Activated CD8-positive, alpha-beta T cell treated with anti-CD3 and anti-CD28 coated beads for 36 hours (primary cell): Measurements from ENCODE around the gene SLC22A23. TPM values are rescaled to one million over a fixed set of nuclear protein-coding genes. Genes with fewer than 3 reads are reported as not detected.
A peak's percentile ranks its signal among the peaks of the same experiment; 100 is the strongest.

ENCODE experiments used
- ATAC-seq: fragments of 200-7000 bp; cut with Tn5 transposase; one replicate; pipeline ENCODE4 v1.10.0; 2021; ENCODE audit warnings: mild to moderate bottlenecking, moderate library complexity
- CTCF ChIA-PET: fragments of 350-600 bp; sonication (Branson Sonifier 250); formaldehyde crosslinking; loops from one replicate; lab custom pipeline; 2021; ENCODE audit warnings: antibody characterized with exemption; lab: Charles Lee
- POLR2A ChIA-PET: fragments of 350-600 bp; sonication (Branson Sonifier 250); formaldehyde crosslinking; loops from one replicate; lab custom pipeline; 2021; ENCODE audit warnings: antibody characterized with exemption; lab: Charles Lee
- DNase-seq: peaks from one replicate; pipeline ENCODE4 v3.0.0-alpha.2; 2020
- H3K27ac Mint-ChIP-seq: one replicate; pipeline ENCODE4 v1.8.0; 2021; ENCODE audit warnings: mild to moderate bottlenecking, mixed read lengths
- H3K27me3 Mint-ChIP-seq: one replicate; pipeline ENCODE4 v1.8.0; 2021; ENCODE audit warnings: mixed read lengths
- H3K36me3 Mint-ChIP-seq: one replicate; pipeline ENCODE4 v1.8.0; 2021; ENCODE audit warnings: low read depth, mixed read lengths
- H3K4me1 Mint-ChIP-seq: one replicate; pipeline ENCODE4 v1.8.0; 2021; ENCODE audit warnings: low read depth, mixed read lengths
- H3K4me3 Mint-ChIP-seq: one replicate; pipeline ENCODE4 v1.8.0; 2021; ENCODE audit warnings: mild to moderate bottlenecking, moderate library complexity, mixed read lengths
- H3K9me3 Mint-ChIP-seq: one replicate; pipeline ENCODE4 v1.8.0; 2021; ENCODE audit warnings: mixed read lengths
- intact Hi-C: fragments of 100-400 bp; cut with micrococcal nuclease; formaldehyde crosslinking; loops from one replicate; pipeline ENCODE4 v1.10.0; 2022
- total RNA-seq, 2 experiments: library from RNA; stranded (reverse); gene quantifications; one replicate each; pipeline ENCODE4 v1.2.3, GENCODE V29; 2021
- TF ChIP-seq, protein P1 (sequence below): fragments of 200-600 bp; IDR thresholded peaks from one replicate; pipeline ENCODE4 v1.8.0; 2022; ENCODE audit warnings: antibody characterized with exemption, mild to moderate bottlenecking

SLC22A23 gene
- total RNA-seq, 2 experiments from 2014 or later, result 0.16 to 0.34 TPM

DNA sequence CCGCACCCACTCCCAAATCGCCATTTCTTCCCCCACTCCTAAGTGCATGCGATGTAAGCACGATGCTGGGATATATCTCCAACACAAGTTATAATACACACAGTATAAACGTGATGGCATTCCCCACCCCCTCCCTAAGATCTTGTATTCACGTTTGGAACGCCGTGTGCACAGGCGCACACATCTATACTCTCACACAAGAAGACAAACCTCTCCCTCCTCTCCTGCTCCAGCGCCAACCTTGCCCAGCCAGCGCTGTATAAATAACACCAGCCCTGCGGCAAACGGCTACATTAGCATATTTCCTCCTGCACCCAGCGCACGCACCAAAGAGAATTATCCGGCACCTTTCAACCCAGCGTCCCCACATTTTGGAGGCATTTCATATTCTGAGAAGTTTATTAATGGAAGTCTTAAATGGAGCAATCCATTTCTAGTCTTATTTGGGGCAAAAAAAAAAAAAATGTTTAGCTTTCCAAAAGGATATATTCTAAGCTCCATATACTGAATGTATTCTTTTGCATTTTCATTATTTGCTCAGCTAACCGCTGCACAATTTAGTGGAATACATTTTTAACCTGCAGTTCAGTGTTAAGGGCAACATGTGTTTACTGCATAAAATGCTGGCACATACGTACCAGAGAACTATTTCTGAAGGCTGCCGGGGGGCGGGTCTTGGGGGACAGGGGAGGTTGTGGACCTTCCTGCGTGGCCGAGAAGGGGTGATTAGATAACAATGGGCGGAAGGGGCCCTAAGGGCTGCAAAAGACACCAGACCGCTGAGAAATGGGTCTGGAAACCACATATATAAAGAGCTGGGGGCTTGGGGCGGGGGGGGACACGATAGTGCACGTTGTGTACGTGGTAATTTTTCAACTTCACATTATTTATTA, 1.1 kb upstream of the SLC22A23 start:
- Mint-ChIP-seq H3K4me1 (peaks cover 10% of the 10 kb centered on the region), H3K4me3 (peak overlapping the region; percentile 61), H3K36me3 (no peaks in the 10 kb centered on the region), H3K27me3 (peaks cover 25% of the 10 kb centered on the region), H3K9me3 (no peaks in the 10 kb centered on the region), H3K27ac (no peak overlapping the region)
- intact Hi-C loops, result loop anchor here (5.0 kb wide), 1 partner anchor 46 kb away; no protein-coding TSS in a partner anchor
- peak; percentile 32 for DNase-seq
- TF ChIP-seq, protein P1, sequence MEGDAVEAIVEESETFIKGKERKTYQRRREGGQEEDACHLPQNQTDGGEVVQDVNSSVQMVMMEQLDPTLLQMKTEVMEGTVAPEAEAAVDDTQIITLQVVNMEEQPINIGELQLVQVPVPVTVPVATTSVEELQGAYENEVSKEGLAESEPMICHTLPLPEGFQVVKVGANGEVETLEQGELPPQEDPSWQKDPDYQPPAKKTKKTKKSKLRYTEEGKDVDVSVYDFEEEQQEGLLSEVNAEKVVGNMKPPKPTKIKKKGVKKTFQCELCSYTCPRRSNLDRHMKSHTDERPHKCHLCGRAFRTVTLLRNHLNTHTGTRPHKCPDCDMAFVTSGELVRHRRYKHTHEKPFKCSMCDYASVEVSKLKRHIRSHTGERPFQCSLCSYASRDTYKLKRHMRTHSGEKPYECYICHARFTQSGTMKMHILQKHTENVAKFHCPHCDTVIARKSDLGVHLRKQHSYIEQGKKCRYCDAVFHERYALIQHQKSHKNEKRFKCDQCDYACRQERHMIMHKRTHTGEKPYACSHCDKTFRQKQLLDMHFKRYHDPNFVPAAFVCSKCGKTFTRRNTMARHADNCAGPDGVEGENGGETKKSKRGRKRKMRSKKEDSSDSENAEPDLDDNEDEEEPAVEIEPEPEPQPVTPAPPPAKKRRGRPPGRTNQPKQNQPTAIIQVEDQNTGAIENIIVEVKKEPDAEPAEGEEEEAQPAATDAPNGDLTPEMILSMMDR, result no peak
- ATAC-seq, result no peak
- CTCF ChIA-PET, result interaction anchor here (0.9 to 2.2 kb wide), 3 partner anchors 178 to 274 kb away, joined by 3 to 8 read pairs (median 4); no protein-coding TSS in a partner anchor
- POLR2A ChIA-PET, result interaction anchor here (0.6 kb wide), 2 partner anchors 10 to 175 kb away, joined by 3 to 4 read pairs; no protein-coding TSS in a partner anchor

DNA sequence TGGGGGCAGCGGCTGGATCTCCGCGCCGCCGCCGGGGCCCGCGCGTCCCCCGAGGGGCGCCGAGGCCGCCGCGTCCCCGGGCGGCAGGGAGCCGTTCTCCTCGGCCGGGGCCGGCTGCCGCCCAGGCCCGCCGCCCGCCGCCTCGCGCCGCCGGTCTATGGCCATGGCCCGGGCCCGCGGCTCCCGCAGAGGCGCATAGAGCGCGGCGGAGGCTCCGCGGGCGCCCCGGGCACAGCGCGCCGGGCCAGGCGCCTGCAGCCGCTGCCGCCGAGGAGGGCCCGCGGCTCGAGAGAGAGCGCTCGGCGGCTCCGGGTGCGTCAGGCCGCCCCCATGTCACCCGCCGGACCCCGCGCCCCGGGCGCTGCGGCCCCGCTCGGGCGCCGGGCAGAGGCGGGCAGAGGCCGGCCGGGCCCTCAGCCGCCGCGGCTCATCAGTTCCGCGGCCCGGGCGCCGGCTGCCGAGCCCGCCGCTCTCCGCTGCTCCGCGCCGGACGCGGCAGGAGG, 404 bp downstream of the SLC22A23 start:
- intact Hi-C loops, result loop anchor here (5.0 kb wide), 1 partner anchor 44 kb away; no protein-coding TSS in a partner anchor
- H3K9me3 Mint-ChIP-seq, result no peaks in the 10 kb centered on the region
- H3K27ac Mint-ChIP-seq, result no peak overlapping the region
- ATAC-seq (peak; percentile 34), DNase-seq (no peak)
- CTCF ChIA-PET, result interaction anchor here (0.6 to 0.8 kb wide), 2 partner anchors 11 to 177 kb away, joined by 3 read pairs; no protein-coding TSS in a partner anchor
- TF ChIP-seq, protein P1, result no peak
- peaks cover 27% of the 10 kb centered on the region for H3K27me3 Mint-ChIP-seq
- no peaks in the 10 kb centered on the region for H3K36me3 Mint-ChIP-seq
- POLR2A ChIA-PET, result no interaction called here
- peaks cover 5% of the 10 kb centered on the region for H3K4me1 Mint-ChIP-seq
- H3K4me3 Mint-ChIP-seq, result no peak overlapping the region

DNA sequence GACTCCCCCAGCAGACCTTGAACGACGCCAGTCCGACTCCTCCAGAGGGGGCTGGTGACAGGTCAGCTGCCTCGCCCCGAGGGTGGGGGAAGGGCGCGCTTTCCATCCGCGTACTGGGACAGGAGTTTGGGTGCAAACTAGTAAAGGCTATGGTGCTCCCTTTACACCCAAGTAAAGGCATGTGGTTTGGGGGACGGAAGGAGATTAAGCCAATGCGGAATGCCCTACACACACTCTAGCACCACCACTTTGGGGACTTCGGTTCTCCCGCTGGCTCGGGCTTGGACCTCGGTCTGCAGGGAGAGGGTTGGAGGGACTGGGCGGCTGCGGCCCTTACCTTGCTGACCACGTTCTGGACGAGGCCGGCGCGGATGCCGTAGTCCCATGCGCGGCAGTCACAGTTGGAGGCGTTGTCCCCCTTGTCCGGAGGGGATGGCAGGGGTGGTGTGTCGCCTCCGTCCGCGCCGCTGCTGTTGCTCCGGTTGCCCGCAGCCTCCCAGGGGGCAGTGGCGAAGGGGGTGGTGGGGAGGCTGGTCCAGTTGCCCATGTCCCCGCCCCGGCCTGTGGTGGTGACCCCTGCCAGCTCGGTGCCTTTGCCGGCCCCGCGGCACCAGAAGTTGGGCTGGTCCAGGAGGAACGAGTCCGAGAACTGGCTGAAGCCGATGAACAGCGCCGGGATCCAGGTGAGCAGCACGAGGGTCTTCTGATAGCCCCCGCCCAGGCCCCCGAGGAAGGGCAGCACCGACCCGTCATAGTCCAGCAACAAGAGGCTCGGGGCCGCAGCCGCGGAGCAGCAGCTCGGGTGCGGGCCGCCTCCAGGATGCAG, 1.1 kb downstream of the SLC22A23 start:
- Mint-ChIP-seq H3K27me3 (peaks cover 26% of the 10 kb centered on the region), H3K4me3 (no peak overlapping the region), H3K36me3 (no peaks in the 10 kb centered on the region), H3K9me3 (no peaks in the 10 kb centered on the region), H3K4me1 (peaks cover 5% of the 10 kb centered on the region), H3K27ac (no peak overlapping the region)
- no peak for DNase-seq
- ChIA-PET CTCF (interaction anchor here (0.8 kb wide), 1 partner anchor 10 kb away, joined by 3 read pairs; no protein-coding TSS in a partner anchor), POLR2A (no interaction called here)
- no peak for ATAC-seq
- intact Hi-C loops, result loop anchor here (5.0 kb wide), 1 partner anchor 43 kb away; no protein-coding TSS in a partner anchor
- TF ChIP-seq, protein P1, result no peak

GRCh38 chr6:3455147-3455568, 1.7 kb downstream of the SLC22A23 start:
- DNase-seq, result peak; percentile 56
- no peak overlapping the region for H3K4me3 Mint-ChIP-seq
- H3K36me3 Mint-ChIP-seq, result no peaks in the 10 kb centered on the region
- ChIA-PET CTCF (interaction anchor here (1.1 kb wide), 1 partner anchor 16 kb away, joined by 3 read pairs; no protein-coding TSS in a partner anchor), POLR2A (no interaction called here)
- ATAC-seq, result peak; percentile 49
- TF ChIP-seq, protein P1, result no peak
- H3K27me3 Mint-ChIP-seq, result peaks cover 26% of the 10 kb centered on the region
- H3K27ac Mint-ChIP-seq, result no peak overlapping the region
- H3K9me3 Mint-ChIP-seq, result no peaks in the 10 kb centered on the region
- H3K4me1 Mint-ChIP-seq, result peaks cover 5% of the 10 kb centered on the region
- intact Hi-C loops, result loop anchor here (5.0 kb wide), 1 partner anchor 43 kb away; no protein-coding TSS in a partner anchor
